ENCODE measurements around the gene COL6A1.
"Not testable (repeated sequence)": the region's sequence is repeated elsewhere in the genome, so short reads cannot be mapped to it uniquely, and the experiment has no call there.

Gene COL6A1

GRCh38 chr21:45969921-45970673 is 11.5 kb upstream of the COL6A1 start:
- no peak for DNase-seq (ENCODE audit: low spot score)

DNA sequence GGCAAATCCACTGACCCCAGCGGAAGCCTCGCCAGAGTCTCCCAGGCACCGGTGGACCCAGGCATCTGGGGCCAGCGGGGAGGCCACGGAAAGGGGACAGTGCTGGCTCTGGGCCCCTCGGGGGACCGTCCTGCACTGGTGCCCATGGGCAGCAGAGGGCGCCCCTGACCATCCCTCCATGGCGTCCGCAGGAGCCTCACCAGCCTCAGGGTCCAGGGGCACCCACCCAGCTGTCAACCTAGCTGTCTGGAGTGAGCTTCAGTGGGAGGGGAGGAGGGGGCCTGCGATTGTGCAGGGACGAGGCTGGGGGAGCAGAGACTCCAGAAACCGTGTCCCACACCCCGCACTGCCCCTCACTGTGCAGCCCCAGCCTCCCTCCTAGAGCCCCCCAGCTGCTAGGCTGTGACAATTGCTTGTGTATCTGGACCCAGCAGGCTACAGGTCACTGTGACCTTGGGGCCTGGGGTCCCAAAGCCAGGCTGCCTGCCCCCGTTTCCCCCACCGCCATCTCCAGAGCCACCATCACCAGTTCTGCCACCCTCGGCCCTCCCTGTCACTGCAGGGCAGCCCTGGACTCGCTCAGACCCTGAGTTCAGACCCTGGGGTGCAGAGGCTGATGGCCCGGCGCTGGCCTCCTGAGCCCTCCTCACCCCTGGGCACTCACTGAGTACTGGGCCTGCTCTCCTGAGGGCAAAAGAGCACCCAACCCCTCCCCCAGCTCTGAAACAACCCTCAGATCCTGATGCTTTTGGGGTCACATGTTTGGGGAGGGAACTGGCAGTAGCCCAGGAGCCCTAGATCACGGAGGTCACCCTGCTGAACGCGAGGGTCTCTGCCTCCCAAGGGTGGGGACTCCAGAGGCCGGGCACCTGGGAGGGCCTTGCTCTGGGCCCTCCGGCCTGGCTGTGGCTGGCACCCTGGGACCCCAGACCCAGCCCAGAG is 10.6 kb upstream of the COL6A1 start:
- peak; percentile 31 for DNase-seq (ENCODE audit: low spot score)

- no peak for DNase-seq (ENCODE audit: low spot score)
Observed at GRCh38 chr21:45971616-45972352, 9.8 kb upstream of the COL6A1 start.

GRCh38 chr21:45972353-45972715 is 9.2 kb upstream of the COL6A1 start:
- DNase-seq (ENCODE audit: low spot score), result no peak

- no peak for DNase-seq (ENCODE audit: low spot score)
Observed at GRCh38 chr21:45972716-45973474, 8.7 kb upstream of the COL6A1 start.

- DNase-seq (ENCODE audit: low spot score), result peak; percentile 37
Observed at GRCh38 chr21:45973475-45974072, 8.0 kb upstream of the COL6A1 start.

- DNase-seq (ENCODE audit: low spot score), result peak; percentile 26
Observed at GRCh38 chr21:45974073-45975019, 7.2 kb upstream of the COL6A1 start.

DNA sequence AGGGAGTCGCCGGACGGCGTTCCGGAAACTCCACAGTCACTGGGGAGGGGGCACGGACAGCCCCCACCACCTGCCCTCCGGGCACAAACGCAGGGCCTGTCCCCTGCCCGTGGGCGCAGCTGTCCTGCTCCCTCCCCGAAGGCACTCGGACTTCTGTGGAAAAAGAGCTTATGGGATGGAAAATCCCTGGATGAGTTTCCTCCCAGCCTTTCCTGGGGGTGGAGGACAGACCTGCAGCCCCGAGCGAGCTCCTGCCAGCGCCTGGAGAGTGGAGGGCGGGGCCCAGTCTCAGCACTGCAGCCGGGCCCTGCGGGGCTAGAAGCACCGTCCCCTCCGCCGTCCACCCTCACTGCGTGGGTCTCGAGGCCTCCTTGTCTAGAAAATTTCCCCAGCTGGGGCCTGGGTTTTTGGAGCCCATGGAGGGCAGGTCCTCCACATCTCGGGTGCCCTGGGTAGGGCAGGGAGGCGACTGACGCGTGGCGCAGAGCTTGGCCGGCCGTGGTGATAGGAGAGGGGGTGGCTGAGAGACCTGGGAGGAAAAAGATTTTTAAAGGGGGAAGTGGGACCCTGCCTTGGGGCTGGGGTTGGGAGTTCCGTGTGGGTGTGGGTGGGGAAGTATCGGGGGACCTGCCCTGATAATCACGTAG is 6.4 kb upstream of the COL6A1 start:
- no peak for DNase-seq (ENCODE audit: low spot score)

- DNase-seq (ENCODE audit: low spot score), result not testable (repeated sequence)
Observed at GRCh38 chr21:45975667-45976409, 5.7 kb upstream of the COL6A1 start.

DNA sequence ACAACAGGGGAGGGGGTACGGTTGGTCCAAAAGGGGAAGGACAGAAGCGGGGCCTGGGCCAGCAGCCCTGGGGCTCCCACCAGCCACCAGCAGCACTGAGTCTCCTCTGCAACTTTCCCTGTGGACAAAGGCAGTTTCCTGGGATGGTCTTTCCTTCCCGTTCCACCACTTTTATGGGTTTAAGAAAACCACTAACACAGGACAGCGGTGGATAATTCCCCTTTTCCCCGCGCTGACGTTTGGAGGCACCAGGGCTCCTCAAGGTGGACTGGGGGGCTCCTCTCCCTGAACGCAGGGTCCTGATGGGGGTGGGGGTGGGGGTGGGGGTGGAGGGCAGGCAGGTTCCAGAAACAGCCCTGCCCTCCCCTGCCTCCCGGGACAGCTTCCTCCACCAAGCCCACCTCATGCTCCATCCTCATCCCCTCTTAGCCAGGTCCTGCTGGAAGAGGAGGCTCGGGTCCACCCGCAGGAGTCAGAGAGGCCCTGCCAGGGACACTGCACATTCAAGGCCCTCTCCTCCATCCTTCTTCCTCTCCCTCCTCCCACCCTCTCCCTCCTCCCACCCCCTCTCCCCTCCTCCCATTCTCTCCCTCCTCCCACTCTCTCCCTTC is 4.8 kb upstream of the COL6A1 start:
- DNase-seq (ENCODE audit: low spot score), result no peak

DNA sequence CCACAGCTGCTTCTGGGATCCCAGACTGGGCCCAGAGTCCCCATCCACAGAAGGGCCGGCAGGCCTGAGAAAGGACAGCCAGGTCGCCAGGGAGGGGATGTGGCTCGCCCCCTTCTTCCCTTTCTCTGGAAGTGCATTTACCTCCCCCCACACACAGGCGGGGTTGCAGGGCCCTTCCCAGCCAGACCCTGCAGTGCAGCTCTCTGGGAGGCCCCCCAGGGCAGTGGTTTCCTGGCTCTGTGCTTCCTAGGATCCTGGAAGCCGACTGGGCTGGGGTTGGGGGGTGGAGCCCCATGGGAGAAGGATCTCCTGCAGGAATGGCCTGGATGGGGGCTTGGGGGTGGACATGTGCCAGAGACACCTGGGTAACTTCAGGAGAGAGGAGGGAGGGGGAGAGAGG is 4.2 kb upstream of the COL6A1 start:
- DNase-seq (ENCODE audit: low spot score), result no peak

DNA sequence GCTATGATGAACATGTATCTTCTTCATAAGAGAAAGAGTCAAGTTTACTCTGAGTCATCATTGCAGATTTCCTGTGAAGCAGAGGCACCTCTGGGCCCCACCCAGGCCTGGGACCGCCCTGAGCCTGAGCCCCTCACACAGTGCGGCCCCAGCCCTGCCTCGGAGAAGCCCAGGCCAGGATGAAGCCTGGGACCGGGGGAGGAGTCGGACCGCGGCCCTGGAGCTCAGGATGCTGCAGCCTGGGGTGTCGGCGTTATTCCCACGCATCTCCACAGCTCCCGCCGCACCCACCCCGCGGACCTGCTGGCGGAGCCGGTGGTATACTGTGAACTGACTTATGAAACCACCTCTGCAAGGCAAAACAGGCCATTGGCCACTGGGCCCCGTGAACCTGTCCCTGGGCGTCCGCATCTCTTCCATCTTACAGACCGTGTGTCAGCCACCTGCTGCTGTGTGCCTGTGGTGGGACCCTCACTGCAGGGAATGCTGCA is 2.4 kb upstream of the COL6A1 start:
- DNase-seq (ENCODE audit: low spot score), result no peak

DNA sequence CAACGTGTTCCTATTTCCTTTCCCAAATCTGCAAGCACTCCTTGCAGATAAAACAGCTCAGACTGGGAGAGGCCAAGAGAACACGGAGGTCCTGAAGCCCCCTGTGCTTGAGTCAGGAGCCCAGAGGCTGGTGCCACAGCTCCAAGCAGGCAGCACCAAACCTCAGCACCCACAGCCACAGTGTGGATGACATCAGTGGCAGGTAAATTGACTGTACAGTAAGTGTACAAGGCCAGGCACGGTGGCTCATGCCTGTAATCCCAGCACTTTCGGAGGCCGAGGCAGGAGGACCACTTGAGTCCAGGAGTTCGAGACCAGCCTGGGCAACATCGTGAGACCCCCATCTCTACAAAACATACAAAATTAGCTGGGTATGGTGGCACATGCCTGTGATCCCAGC is 1.9 kb upstream of the COL6A1 start:
- no peak for DNase-seq (ENCODE audit: low spot score)

GRCh38 chr21:45980271-45980670 is 1.3 kb upstream of the COL6A1 start:
- DNase-seq (ENCODE audit: low spot score), result no peak

DNA sequence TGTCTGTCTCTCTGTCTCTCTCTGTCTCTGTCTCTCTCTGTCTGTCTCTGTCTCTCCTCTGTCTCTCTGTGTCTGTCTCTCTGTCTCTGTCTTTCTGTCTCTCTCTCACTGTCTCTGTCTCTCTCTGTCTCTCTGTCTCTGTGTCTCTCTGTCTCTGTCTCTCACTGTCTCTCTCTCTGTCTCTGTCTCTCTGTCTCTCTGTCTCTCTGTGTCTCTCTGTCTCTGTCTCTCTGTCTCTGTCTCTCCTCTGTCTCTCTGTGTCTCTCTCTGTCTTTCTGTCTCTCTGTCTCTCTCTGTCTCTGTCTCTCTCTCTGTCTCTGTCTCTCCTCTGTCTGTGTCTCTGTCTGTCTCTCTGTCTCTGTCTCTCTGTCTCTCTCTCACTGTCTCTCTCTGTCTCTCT is 873 bp upstream of the COL6A1 start:
- DNase-seq (ENCODE audit: low spot score), result no peak

DNA sequence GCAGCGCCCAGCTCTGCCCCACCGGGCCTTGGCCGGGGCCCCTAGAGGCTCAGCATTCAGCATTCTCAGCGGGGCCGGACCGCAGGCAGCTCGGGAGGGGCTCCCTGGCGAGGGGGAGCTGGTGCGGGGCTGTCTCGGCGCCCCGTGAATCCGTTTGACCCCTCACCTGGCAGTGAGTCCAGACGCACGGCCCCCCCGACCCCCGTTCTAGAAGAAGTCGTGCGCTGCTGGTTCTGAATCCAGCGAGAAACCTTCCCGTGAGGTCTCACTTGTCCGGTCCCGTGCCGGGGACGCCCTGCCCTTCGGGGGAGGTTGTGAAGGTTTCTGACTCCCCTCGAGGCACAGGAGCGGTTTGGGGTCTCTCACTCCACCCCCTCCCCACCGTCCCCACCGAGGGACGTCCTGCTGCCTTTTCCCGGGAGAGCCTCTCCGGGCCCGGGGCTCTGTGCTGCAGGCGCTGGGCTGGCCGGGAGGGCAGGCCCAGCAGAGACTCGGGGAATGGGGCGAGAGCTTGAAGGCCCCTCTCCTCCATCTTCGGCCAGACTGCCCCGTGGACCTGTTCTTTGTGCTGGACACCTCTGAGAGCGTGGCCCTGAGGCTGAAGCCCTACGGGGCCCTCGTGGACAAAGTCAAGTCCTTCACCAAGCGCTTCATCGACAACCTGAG is 655 bp downstream of the COL6A1 start:
- no peak for DNase-seq (ENCODE audit: low spot score)

DNA sequence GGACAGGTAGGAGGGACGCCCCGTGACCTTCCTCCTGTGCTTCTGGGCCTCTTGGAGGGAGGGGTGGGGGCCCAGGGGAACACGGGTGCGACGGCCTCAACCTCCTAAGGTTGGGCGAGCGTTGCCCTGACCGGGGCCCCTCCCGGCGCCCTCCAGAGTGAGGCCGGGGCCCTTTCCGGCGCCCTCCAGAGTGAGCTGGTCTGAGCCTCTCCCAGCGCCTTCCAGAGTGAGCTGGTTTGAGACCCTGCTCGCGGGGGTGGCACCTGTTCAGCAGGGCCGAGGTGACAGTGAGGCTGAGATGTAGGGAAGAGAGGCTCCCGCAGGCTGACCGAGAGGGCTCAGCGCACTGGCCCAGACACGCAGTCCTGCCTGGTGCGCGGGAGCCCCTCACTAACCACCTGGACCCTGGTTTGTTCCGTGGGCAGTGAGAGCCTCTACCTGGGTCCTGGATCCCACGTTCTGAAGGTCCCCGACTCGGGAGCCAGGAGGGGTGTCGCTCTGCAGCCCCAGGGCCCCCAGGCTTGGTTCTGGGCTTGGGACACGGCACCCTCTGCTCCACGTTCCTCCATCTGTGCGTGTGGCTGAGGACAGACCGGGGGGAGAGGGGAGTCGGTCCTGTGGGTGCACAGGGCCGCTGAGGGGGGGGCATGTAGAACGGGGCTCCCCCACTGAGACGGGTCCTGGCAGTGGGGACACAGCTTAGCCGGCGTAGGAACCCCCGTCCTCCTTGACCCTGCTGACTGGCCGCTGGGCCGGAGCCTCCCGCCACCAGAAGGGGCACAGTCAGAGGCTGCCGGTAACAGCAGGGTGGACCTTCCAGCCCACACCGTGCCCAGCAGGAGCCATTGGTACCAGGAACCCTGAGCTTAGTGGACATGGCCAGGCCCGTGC is 1.4 kb downstream of the COL6A1 start:
- DNase-seq (ENCODE audit: low spot score), result no peak
